MM.1S (cell line): ENCODE data around the gene DOC2A.

Source experiments
- CTCF ChIP-seq: fragments of 300-600 bp; sonication (generic); IDR thresholded peaks from 2 replicates; pipeline ENCODE4 v1.5.1; 2016; ENCODE audit warnings: antibody characterized with exemption, low read length, mixed read lengths
- EZH2phosphoT487 ChIP-seq: fragments of 300-600 bp; sonication (generic); IDR thresholded peaks from 2 replicates; pipeline ENCODE4 v1.6.1; 2018; ENCODE audit warnings: antibody characterized with exemption, low read length

GRCh38 chr16:29984137-29984763 is 26.6 kb downstream of the DOC2A start:
- TF ChIP-seq EZH2phosphoT487 (no peak), CTCF (no peak)
